GM18526 (cell line): ENCODE data around the gene DENND4C.

Experiments
- POLR2A ChIP-seq: IDR thresholded peaks from 3 replicates; pipeline ENCODE4 v1.6.1; 2011; ENCODE audit not compliant: insufficient read length; ENCODE audit errors: extremely low read depth

DENND4C gene

GRCh38 chr9:19380826-19381075 is 150.3 kb downstream of the DENND4C start:
- TF ChIP-seq POLR2A: no peak

GRCh38 chr9:19381656-19382055 is 151.2 kb downstream of the DENND4C start:
- no peak for TF ChIP-seq POLR2A

GRCh38 chr9:19385786-19386501 is 155.5 kb downstream of the DENND4C start:
- no peak for TF ChIP-seq POLR2A

DNA sequence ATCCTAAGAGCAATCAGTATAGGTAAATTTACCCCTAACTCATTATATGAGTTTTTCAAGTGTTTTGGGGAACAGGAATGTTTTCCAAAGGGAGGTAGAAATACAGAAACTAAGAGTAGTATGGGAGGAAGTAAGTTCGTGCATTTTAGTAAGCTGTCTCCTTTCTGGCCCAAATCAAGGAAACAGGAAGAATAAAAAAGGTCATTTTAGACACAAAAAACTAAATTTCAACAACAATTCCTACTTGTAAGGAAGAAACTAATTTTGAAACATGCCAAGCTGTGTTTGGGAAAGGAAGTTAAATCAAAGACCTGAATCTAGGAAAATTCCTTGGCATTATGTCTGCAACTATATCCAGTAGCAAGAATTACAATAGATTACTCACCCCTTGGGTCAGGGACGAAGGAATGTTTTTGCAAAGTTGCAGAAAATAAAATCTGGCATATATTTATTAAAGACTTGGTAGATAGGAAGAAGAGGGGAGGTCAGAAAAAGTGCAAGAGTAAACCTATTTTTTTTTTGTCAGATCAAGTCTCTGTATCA is 156.1 kb downstream of the DENND4C start:
- no peak for TF ChIP-seq POLR2A

DNA sequence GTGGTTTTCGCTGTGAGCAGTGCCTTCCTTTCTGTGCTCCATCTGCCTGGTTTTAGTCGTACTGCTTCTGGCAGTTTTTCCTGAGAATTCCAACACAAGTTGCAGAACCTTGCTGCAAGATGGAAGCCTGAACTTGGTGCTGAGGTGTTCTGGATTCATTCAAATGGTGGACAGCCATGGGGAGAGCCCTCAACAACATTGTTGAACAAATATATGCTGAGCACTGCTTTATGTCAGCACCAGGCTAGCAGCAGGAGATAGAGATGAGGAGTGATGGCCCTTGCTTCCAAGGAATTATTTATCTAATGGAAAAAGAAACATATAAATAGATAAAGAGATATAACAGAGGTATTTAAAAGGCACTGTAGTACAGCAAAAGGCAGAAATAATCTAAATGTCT is 156.8 kb downstream of the DENND4C start:
- TF ChIP-seq POLR2A: no peak

DNA sequence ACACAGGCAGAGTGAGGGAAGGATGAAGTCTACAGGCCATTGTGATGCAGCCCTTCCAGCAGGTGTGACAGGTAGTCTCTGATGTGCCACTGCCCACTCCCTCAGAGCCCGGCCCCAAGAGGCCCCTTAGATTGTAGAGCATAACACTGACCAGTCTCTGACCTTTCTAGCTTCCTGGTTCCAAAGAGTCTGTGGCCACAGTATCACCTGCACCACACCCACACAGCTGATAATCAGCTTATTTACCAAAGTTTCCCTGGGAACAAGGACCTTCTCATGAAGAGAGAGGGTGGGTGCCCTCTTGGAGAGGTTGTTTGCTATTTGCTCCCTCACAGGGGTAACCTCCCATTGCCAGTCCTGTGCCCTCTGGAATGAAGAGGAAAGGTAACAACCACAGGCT is 167.4 kb downstream of the DENND4C start:
- TF ChIP-seq POLR2A: no peak

DNA sequence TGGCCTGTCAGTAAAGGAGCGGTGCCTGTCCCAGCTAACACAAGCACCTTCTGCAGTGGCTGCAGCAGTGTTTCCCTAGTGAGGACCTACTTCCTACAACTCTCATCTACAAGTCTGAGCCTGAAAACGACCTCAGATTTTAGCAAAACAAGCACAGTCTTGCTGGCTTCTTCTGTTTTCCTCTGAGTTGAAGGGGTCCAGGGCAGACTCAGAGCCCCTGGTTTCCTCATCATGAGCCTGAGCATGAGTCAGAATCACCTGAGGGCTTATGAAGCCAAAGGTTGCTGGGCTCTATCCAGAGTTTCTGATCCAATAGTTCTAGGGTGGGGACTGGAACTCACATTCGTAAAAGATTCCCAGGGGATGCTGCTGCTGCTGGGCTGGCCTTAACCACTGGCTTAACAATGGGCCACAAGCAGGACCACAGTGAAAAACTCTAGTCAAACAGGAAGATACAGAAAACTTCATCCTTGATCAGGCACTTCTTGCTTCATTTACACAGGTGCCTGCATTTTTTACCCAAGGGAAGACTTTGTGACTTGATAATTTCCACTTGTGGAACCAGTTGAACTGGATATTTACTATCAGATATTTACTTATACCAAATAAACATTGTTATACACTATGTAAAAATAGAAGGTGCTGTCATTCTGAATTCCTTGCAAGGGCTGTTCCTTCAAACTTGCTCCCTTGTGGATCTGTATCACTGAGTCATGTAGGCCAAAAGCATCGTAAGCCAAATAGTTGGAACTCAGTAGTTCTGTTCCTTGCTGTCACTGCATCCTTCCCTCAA is 174.0 kb downstream of the DENND4C start:
- no peak for TF ChIP-seq POLR2A

DNA sequence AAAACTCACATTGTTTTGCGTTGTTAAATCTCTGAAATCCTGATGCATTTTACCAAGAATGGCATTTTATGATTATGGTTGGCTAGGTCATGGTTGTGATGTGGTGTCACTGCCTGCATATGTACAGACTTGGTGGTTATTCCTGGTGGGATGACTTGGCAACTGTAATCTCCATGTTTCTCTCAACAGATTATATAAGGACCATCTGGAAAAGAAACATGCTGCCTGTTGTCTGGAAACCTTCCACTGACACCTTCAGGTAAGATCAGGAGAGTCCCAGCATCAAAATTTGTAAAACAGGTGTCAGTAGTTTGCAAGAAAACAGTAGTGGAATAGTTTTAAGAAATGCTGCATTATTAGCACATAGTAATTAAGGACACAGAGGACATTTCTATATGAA is 175.3 kb downstream of the DENND4C start:
- no peak for TF ChIP-seq POLR2A

DNA sequence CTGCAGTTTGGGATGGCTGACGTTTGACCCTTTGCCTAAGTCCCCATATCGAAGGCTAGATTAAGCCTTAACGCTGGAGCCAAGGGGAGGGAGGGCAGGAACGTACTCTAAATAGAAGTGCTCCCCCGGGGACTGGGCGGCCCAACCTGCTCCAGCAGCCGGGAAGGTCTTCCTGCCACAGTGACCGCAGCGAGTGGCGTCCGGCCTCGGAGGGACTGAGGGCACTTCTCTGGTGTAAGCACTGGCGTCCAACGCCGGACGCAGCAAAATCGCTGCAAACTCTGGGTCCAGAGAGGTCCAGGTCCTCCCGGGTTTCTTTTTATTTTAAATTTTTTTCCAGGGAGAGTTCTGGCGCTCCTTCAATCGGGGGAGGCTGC is 177.8 kb downstream of the DENND4C start:
- TF ChIP-seq POLR2A: no peak

GRCh38 chr9:19408693-19409400 is 178.4 kb downstream of the DENND4C start, which contains the start of gene ACER2:
Gene ACER2, plus strand, starts transcription at chr9:19409009. Its CDS starts 76 bp downstream, at chr9:19409085.
- TF ChIP-seq POLR2A: peak; percentile 73

DNA sequence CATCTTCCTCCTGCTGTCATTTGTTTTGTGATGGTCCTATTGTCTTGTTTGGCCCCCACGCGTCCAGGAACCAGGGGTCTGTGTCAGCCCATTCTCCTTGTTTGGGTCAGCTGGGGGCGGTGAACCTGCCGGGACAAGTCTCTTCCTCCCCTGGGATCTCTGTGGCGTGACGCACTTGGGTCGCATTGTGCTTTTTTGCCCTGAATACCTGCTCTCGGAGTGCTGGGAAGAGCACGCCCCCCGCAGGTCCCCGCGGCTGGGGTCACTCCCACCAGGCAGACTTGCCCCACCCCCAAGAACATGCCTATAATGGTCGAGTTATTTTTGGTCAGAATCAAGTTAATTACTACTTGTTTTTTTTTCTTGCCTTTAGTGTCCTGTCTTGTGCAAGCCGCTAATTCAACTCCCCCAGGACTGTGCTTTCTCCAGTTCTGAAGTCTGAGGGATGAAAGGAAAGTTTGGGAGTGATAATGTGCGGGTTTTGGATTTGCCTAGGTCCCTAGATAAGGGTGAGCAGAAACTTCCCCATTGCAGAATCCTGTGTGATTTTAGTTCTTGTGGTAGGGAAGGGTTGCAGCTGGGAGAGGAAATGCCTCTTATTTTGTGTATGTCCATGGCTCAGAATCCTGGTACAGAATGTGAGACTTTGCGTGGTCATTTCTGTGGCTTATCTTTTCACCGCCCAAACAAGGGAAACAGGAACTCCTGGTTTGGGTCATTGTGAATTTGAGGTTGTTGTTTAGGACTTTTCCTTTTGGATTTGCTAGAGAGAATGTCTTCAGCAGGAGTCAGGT is 179.1 kb downstream of the DENND4C start:
- TF ChIP-seq POLR2A: no peak

DNA sequence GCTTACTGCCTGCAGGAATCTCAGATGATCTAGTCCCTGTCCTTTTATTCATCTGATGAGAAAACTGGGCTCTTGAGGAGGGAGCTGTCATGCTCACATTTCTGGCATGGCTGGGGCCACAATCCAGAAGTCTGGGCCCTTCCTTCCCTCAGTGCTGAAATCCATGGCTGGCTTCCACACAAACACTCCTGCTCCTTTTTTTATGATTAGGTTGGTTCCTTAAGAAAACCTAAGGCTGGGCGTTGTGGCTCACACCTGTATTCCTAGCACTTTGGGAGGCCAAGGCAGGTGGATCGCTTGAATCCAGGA is 179.7 kb downstream of the DENND4C start:
- TF ChIP-seq POLR2A: no peak

GRCh38 chr9:19410594-19410993 is 180.1 kb downstream of the DENND4C start:
- no peak for TF ChIP-seq POLR2A

GRCh38 chr9:19411316-19411715 is 180.8 kb downstream of the DENND4C start:
- no peak for TF ChIP-seq POLR2A

- no peak for TF ChIP-seq POLR2A
Measured at GRCh38 chr9:19416143-19416542, 185.7 kb downstream of the DENND4C start.
